HL-60 (cell line): ENCODE data around the gene TBCK.

Experiments used
- DNase-seq, 2 experiments: peaks; one replicate each; pipeline ENCODE4 v3.0.0-alpha.2; 2010 to 2020; ENCODE audit warnings: low read depth in 1 of 2, low spot score in 1 of 2
- H3K27ac ChIP-seq: fragments of 250-450 bp; sonication (Bioruptor Pico); replicated peaks from 2 replicates; pipeline ENCODE4 v1.5.1; 2020; ENCODE audit warnings: mild to moderate bottlenecking, moderate library complexity
- H3K27me3 ChIP-seq: fragments of 250-450 bp; sonication (Bioruptor Pico); 2 replicates; pipeline ENCODE4 v1.5.1; 2021; ENCODE audit warnings: mild to moderate bottlenecking, moderate library complexity; ENCODE audit not compliant: insufficient read depth, poor library complexity, severe bottlenecking
- H3K4me3 ChIP-seq: replicated peaks from 2 replicates; pipeline ENCODE4 v1.5.1; 2011; ENCODE audit warnings: mild to moderate bottlenecking, control low read depth, low read length; ENCODE audit not compliant: insufficient read depth
- CTCF ChIP-seq: IDR thresholded peaks from one replicate; pipeline ENCODE4 v1.5.1; 2011; ENCODE audit warnings: low read length, control low read depth, inconsistent platforms; ENCODE audit not compliant: insufficient read depth
- GABPA ChIP-seq: IDR thresholded peaks from 2 replicates; pipeline ENCODE4 v1.6.1; 2012; ENCODE audit warnings: low read depth
- POLR2AphosphoS5 ChIP-seq: IDR thresholded peaks from 2 replicates; pipeline ENCODE4 v1.6.1; 2012; ENCODE audit warnings: low read depth
- REST ChIP-seq: IDR thresholded peaks from 2 replicates; pipeline ENCODE4 v1.6.1; 2012; ENCODE audit warnings: low read depth; ENCODE audit not compliant: insufficient replicate concordance
- SPI1 ChIP-seq: IDR thresholded peaks from 2 replicates; pipeline ENCODE4 v1.6.1; 2012; ENCODE audit warnings: low read depth, mild to moderate bottlenecking, borderline replicate concordance

The TBCK gene

GRCh38 chr4:106256190-106256589 is 59.8 kb downstream of the TBCK start:
- TF ChIP-seq REST (no peak), CTCF (no peak), GABPA (no peak), POLR2AphosphoS5 (no peak), SPI1 (no peak)
- no peak overlapping the region for H3K4me3 ChIP-seq
- H3K27ac ChIP-seq = no peak overlapping the region
- DNase-seq = no peak
- no peaks in the 10 kb centered on the region for H3K27me3 ChIP-seq

- TF ChIP-seq SPI1 (no peak), POLR2AphosphoS5 (no peak), GABPA (no peak), REST (no peak), CTCF (no peak)
- no peaks in the 10 kb centered on the region for H3K27me3 ChIP-seq
- no peak overlapping the region for H3K27ac ChIP-seq
- H3K4me3 ChIP-seq = no peak overlapping the region
- DNase-seq = no peak
Observed at GRCh38 chr4:106255195-106255594, 60.8 kb downstream of the TBCK start.

- Histone ChIP-seq H3K4me3 (no peak overlapping the region), H3K27ac (no peak overlapping the region), H3K27me3 (no peaks in the 10 kb centered on the region)
- no peak for TF ChIP-seq GABPA
- no peak for DNase-seq
Observed at GRCh38 chr4:106253364-106254129, 62.5 kb downstream of the TBCK start.

GRCh38 chr4:106247600-106247999 is 68.4 kb downstream of the TBCK start:
- Histone ChIP-seq H3K27ac (no peak overlapping the region), H3K27me3 (no peaks in the 10 kb centered on the region), H3K4me3 (no peak overlapping the region)
- TF ChIP-seq SPI1 (no peak), CTCF (no peak), REST (no peak), POLR2AphosphoS5 (no peak), GABPA (no peak)
- DNase-seq = no peak
